ENCODE data around the gene HSPA2.

HSPA2 gene

DNA sequence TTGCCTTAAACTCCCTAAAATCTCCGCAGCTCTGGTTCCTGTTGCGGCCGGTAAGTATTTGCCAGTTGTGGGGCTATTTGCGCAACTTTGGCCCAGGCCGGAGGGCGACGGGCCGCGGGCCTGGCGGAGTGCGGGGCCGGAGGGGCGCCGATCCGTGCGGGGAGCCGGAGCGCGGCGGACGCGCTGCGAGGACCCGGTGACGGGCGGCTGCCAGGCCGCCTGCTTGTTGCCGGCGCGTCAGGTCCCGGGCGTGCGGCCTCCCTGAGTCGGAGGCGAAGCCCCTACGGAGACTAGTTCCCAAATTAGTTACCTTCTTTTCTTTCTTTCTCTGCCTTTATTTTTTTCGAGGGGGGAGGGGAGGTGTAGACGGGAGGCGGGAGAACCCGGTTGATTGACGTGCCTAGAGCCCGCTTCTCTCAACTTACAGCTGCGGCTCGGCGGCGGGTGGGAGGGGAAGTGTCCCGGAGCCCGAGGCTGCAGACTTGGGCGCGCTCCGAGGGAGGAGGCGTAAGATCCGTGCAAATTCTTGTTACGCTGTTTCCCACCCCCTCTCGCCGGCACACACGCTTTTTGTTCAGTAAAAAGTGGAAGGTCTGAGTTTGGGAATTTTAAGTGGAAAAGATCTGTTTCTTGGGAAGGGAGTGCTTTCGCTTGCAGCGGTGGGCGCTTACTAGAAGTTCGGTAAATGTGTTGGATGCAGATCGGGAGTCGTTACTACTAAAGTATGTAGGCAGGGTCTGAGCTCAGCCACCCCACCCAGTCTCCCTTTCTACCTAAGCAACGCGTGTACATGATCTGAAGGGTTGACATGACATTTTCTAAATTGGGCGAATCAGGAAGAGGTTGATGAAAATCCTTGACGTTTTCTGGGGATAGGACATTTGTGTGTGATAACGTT lies 35.4 kb upstream of the HSPA2 start:
- peak overlapping the region; percentile 92 for H3K4me3 ChIP-seq (ENCODE audit: low read depth, low read length)
- TF ChIP-seq CTCF (IDR thresholded peaks at IDR 0.05; ENCODE audit: low read depth, low read length) = no peak
- peak; percentile 90 for DNase-seq (ENCODE audit: low read depth, low spot score)
- in situ Hi-C loops (cut with HindIII; ENCODE audit: low sequenced_read_pairs) = no loop called here

GRCh38 chr14:64506721-64507120 lies 33.8 kb upstream of the HSPA2 start:
- in situ Hi-C loops (cut with HindIII; ENCODE audit: low sequenced_read_pairs) = no loop called here
- TF ChIP-seq CTCF (IDR thresholded peaks at IDR 0.05; ENCODE audit: low read depth, low read length) = no peak
- no peak for DNase-seq (ENCODE audit: low read depth, low spot score)
- H3K4me3 ChIP-seq (ENCODE audit: low read depth, low read length) = peak overlapping the region; percentile 10

GRCh38 chr14:64507376-64508156 lies 33.0 kb upstream of the HSPA2 start:
- no peak for DNase-seq (ENCODE audit: low read depth, low spot score)
- no peak for TF ChIP-seq CTCF (IDR thresholded peaks at IDR 0.05; ENCODE audit: low read depth, low read length)
- in situ Hi-C loops (cut with HindIII; ENCODE audit: low sequenced_read_pairs) = no loop called here
- H3K4me3 ChIP-seq (ENCODE audit: low read depth, low read length) = no peak overlapping the region

GRCh38 chr14:64508215-64508776 lies 32.2 kb upstream of the HSPA2 start:
- in situ Hi-C loops (cut with HindIII; ENCODE audit: low sequenced_read_pairs) = no loop called here
- DNase-seq (ENCODE audit: low read depth, low spot score) = no peak
- no peak for TF ChIP-seq CTCF (IDR thresholded peaks at IDR 0.05; ENCODE audit: low read depth, low read length)
- no peak overlapping the region for H3K4me3 ChIP-seq (ENCODE audit: low read depth, low read length)

GRCh38 chr14:64509036-64509435 lies 31.5 kb upstream of the HSPA2 start:
- no peak overlapping the region for H3K4me3 ChIP-seq (ENCODE audit: low read depth, low read length)
- in situ Hi-C loops (cut with HindIII; ENCODE audit: low sequenced_read_pairs) = no loop called here
- DNase-seq (ENCODE audit: low read depth, low spot score) = no peak
- no peak for TF ChIP-seq CTCF (IDR thresholded peaks at IDR 0.05; ENCODE audit: low read depth, low read length)

DNA sequence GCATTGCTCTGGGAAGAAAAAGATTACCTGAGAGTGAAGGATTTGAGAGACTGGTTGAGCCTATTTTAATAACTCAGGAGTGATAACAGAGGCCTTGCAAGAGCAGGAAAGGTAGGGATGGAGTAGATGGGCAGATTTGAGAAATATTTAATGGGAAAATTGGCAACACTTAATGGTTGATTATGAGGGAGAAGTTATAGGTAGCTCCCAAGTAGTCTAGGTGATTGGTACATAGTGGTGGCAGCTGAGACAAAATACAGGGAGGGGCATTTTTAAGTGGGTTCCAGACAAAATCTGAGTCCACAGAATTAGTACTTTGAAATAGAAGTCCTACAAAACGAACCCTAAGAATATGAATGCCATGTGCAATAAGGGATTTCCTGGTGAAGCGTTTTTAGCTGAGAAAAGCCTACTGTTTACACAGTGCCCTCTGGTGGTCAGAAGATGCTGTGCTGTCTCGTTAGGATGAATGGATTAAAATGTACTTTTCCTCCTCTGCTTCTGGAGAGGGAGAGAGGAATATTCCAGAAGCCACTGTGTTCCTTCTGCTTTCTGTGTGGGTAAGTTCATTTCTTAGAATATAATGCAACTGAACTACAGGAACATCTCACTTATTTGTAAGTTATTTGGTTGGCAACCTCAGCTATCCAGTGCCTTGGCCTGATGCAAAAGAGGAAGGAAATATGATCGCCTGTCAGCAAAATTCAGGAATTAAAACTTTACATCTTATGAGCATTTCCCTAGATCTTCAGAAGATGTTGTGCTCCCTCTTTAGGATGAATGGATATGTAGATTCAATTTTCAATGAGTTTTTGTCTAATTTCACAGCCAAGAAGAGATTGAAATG lies 29.5 kb upstream of the HSPA2 start:
- peak; percentile 90 for TF ChIP-seq CTCF (IDR thresholded peaks at IDR 0.05; ENCODE audit: low read depth, low read length)
- in situ Hi-C loops (cut with HindIII; ENCODE audit: low sequenced_read_pairs) = no loop called here
- no peak overlapping the region for H3K4me3 ChIP-seq (ENCODE audit: low read depth, low read length)
- peak; percentile 68 for DNase-seq (ENCODE audit: low read depth, low spot score)
